C4-2B (cell line): ENCODE measurements around the gene PLAC1.

ENCODE experiments used
- H3K27ac ChIP-seq: fragments of 450-650 bp; 2 replicates; pipeline ENCODE4 v1.5.1; 2017
- CTCF ChIP-seq: fragments of 450-650 bp; conservative IDR thresholded peaks from 2 replicates; pipeline ENCODE4 v1.5.1; 2017; ENCODE audit warnings: mild to moderate bottlenecking
- ZFX ChIP-seq: fragments of 450-650 bp; IDR thresholded peaks from 2 replicates; pipeline ENCODE4 v1.6.1; 2017

Gene PLAC1

GRCh38 chrX:134622056-134622812 is 36.0 kb downstream of the PLAC1 start:
- TF ChIP-seq CTCF (no peak), ZFX (no peak)
- no peak overlapping the region for H3K27ac ChIP-seq

- no peak for TF ChIP-seq CTCF
- no peak for TF ChIP-seq ZFX
- no peak overlapping the region for H3K27ac ChIP-seq
Observed at GRCh38 chrX:134619838-134620237, 38.4 kb downstream of the PLAC1 start.

- no peak overlapping the region for H3K27ac ChIP-seq
- TF ChIP-seq CTCF, result no peak
- TF ChIP-seq ZFX, result no peak
Observed at GRCh38 chrX:134613396-134613795, 44.9 kb downstream of the PLAC1 start.

- TF ChIP-seq CTCF (no peak), ZFX (no peak)
- H3K27ac ChIP-seq, result no peak overlapping the region
Observed at GRCh38 chrX:134608153-134608552, 50.1 kb downstream of the PLAC1 start.

- no peak for TF ChIP-seq ZFX
- no peak overlapping the region for H3K27ac ChIP-seq
Observed at GRCh38 chrX:134607523-134607922, 50.7 kb downstream of the PLAC1 start.

- H3K27ac ChIP-seq, result no peak overlapping the region
- TF ChIP-seq CTCF (no peak), ZFX (no peak)
Observed at GRCh38 chrX:134604701-134605311, 53.5 kb downstream of the PLAC1 start.

- TF ChIP-seq CTCF (no peak), ZFX (no peak)
- no peak overlapping the region for H3K27ac ChIP-seq
Observed at GRCh38 chrX:134603806-134604700, 54.2 kb downstream of the PLAC1 start.
